Measurements from ENCODE around the gene OSTN.

- TF ChIP-seq CTCF (IDR thresholded peaks at IDR 0.05; ENCODE audit: poor library complexity, severe bottlenecking) (no peak), POLR2AphosphoS5 (IDR thresholded peaks at IDR 0.05) (no peak), RAD21 (conservative IDR thresholded peaks at IDR 0.05) (no peak), REST (IDR thresholded peaks at IDR 0.05; ENCODE audit: borderline replicate concordance) (no peak), EZH2 (IDR thresholded peaks at IDR 0.05; ENCODE audit: borderline replicate concordance, insufficient read depth, low read length, poor library complexity, severe bottlenecking) (no peak)
Observed at GRCh38 chr3:191280111-191280510, 81.1 kb downstream of the OSTN start.

Measured in neural cell (in vitro differentiated cells).